ENCODE results near the gene SMG7. TPM values are rescaled to one million over a fixed set of nuclear protein-coding genes. Genes with fewer than 3 reads are reported as not detected.

Gene SMG7
- total RNA-seq, 1 experiment from 2014 or later, result 72.9 TPM

DNA sequence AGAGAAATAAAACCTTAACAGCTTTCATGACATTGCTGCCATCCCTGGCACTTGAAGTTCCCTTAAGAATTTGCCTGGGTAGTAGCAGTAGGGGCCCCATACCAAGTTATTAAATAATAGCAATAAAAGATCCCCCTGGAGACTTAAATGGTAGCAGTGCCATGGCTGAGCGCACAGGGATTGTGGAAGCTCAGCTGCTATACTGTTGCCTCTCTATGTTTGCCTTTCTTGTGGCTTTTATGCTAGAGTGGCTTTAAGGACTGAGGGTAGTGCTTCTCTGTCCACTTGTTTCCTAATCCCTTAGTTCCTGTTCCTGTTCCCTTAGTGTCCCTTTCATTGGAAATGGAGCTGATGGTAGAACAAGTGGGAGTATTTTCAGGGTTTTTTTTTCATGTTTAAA is 75.8 kb downstream of the SMG7 start:
- intact Hi-C loops (cut with micrococcal nuclease; ENCODE audit: unreplicated experiment), result no loop called here
- H3K4me2 ChIP-seq, result no peak overlapping the region
- no peak overlapping the region for H3K4me3 ChIP-seq
- DNase-seq, result no peak
- peaks cover 37% of the 10 kb centered on the region; the same call in 1 of the 2 replicates for H3F3A ChIP-seq (ENCODE audit: insufficient read depth, low read depth)
- POLR2A ChIA-PET (ENCODE audit: unreplicated experiment), result interaction anchor here (0.6 to 0.7 kb wide), 2 partner anchors 151 to 766 kb away, joined by 6 to 10 read pairs; no protein-coding TSS in a partner anchor
- CTCF ChIA-PET, result interaction anchor here (0.6 kb wide), 1 partner anchor 93 kb away, joined by 3 read pairs; no protein-coding TSS in a partner anchor
- no peaks in the 10 kb centered on the region for H3K79me2 ChIP-seq (ENCODE audit: low read depth)
- no peaks in the 10 kb centered on the region for H3K27me3 ChIP-seq (ENCODE audit: insufficient read depth, low read depth)
- H4K20me1 ChIP-seq (ENCODE audit: insufficient read depth), result no peaks in the 10 kb centered on the region
- H3K27ac ChIP-seq, result no peak overlapping the region
- no peak for TF ChIP-seq EZH2 (IDR thresholded peaks at IDR 0.05; ENCODE audit: low read depth)
- TF ChIP-seq, protein P1, sequence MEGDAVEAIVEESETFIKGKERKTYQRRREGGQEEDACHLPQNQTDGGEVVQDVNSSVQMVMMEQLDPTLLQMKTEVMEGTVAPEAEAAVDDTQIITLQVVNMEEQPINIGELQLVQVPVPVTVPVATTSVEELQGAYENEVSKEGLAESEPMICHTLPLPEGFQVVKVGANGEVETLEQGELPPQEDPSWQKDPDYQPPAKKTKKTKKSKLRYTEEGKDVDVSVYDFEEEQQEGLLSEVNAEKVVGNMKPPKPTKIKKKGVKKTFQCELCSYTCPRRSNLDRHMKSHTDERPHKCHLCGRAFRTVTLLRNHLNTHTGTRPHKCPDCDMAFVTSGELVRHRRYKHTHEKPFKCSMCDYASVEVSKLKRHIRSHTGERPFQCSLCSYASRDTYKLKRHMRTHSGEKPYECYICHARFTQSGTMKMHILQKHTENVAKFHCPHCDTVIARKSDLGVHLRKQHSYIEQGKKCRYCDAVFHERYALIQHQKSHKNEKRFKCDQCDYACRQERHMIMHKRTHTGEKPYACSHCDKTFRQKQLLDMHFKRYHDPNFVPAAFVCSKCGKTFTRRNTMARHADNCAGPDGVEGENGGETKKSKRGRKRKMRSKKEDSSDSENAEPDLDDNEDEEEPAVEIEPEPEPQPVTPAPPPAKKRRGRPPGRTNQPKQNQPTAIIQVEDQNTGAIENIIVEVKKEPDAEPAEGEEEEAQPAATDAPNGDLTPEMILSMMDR (conservative IDR thresholded peaks at IDR 0.05), result no peak
- no TSS peak for BruUV-seq (replicated peaks)
- no peaks in the 10 kb centered on the region for H3K4me1 ChIP-seq (replicated peaks; ENCODE audit: insufficient read depth)
- H3K9me2 ChIP-seq (ENCODE audit: insufficient read depth), result no peaks in the 10 kb centered on the region
- no peaks in the 10 kb centered on the region for H3K9me3 ChIP-seq (ENCODE audit: insufficient read depth, low read depth)
- peaks cover 78% of the 10 kb centered on the region for H3K36me3 ChIP-seq (ENCODE audit: low read depth)
- no peak overlapping the region for H2AFZ ChIP-seq

DNA sequence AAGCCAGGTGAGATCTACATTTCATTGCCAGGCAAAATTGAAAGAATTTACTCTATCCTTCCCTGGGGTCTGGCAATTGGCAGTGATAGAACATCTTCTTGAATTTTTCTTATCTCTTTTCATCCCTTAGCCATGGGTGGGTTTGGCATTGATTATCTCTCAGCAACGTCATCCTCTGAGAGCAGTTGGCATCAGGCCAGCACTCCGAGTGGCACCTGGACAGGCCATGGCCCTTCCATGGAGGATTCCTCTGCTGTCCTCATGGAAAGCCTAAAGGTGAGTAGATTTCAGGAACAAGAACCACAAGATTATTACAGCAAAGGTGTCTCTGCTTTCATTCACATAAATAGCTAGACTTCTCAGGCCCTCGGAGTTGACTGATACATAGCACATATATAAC is 78.6 kb downstream of the SMG7 start:
- Histone ChIP-seq H3F3A (ENCODE audit: insufficient read depth, low read depth) (peaks cover 52% of the 10 kb centered on the region), H3K9me2 (ENCODE audit: insufficient read depth) (no peaks in the 10 kb centered on the region), H3K4me2 (no peak overlapping the region), H3K4me1 (replicated peaks; ENCODE audit: insufficient read depth) (no peaks in the 10 kb centered on the region), H3K27ac (no peak overlapping the region), H3K79me2 (ENCODE audit: low read depth) (no peaks in the 10 kb centered on the region), H3K36me3 (ENCODE audit: low read depth) (peaks cover 67% of the 10 kb centered on the region), H3K27me3 (ENCODE audit: insufficient read depth, low read depth) (no peaks in the 10 kb centered on the region), H3K4me3 (no peak overlapping the region), H4K20me1 (ENCODE audit: insufficient read depth) (no peaks in the 10 kb centered on the region), H3K9me3 (ENCODE audit: insufficient read depth, low read depth) (no peaks in the 10 kb centered on the region), H2AFZ (no peak overlapping the region)
- no TSS peak for BruUV-seq (replicated peaks)
- CTCF ChIA-PET, result no interaction called here
- no peak for TF ChIP-seq EZH2 (IDR thresholded peaks at IDR 0.05; ENCODE audit: low read depth)
- TF ChIP-seq, protein P1 (conservative IDR thresholded peaks at IDR 0.05), result no peak
- intact Hi-C loops (cut with micrococcal nuclease; ENCODE audit: unreplicated experiment), result loop anchor here (10.0 kb wide), 1 partner anchor 586 kb away; no protein-coding TSS in a partner anchor
- POLR2A ChIA-PET (ENCODE audit: unreplicated experiment), result no interaction called here
- no peak for DNase-seq

- Histone ChIP-seq H3K4me2 (no peak overlapping the region), H3K27ac (no peak overlapping the region), H3K9me3 (ENCODE audit: insufficient read depth, low read depth) (no peaks in the 10 kb centered on the region), H3K27me3 (ENCODE audit: insufficient read depth, low read depth) (no peaks in the 10 kb centered on the region), H3K9me2 (ENCODE audit: insufficient read depth) (no peaks in the 10 kb centered on the region), H3F3A (ENCODE audit: insufficient read depth, low read depth) (peaks cover 54% of the 10 kb centered on the region), H2AFZ (no peak overlapping the region), H3K4me3 (no peak overlapping the region), H3K4me1 (replicated peaks; ENCODE audit: insufficient read depth) (no peaks in the 10 kb centered on the region), H3K36me3 (ENCODE audit: low read depth) (peaks cover 57% of the 10 kb centered on the region), H3K79me2 (ENCODE audit: low read depth) (no peaks in the 10 kb centered on the region), H4K20me1 (ENCODE audit: insufficient read depth) (no peaks in the 10 kb centered on the region)
- BruUV-seq (replicated peaks), result no TSS peak
- intact Hi-C loops (cut with micrococcal nuclease; ENCODE audit: unreplicated experiment), result loop anchor here (2.0 to 10.0 kb wide), 2 partner anchors 71 to 587 kb away; no protein-coding TSS in a partner anchor
- ChIA-PET POLR2A (ENCODE audit: unreplicated experiment) (no interaction called here), CTCF (no interaction called here)
- no peak for DNase-seq
- TF ChIP-seq, protein P1 (conservative IDR thresholded peaks at IDR 0.05), result no peak
- no peak for TF ChIP-seq EZH2 (IDR thresholded peaks at IDR 0.05; ENCODE audit: low read depth)
Measured at GRCh38 chr1:183551924-183552323, 79.6 kb downstream of the SMG7 start.

Measured in PC-9 (cell line).